HepG2 (cell line): ENCODE results near the gene NINJ2. TPM values are rescaled to one million over a fixed set of nuclear protein-coding genes. Genes with fewer than 3 reads are reported as not detected.

Experiments
- CHCHD3 ChIP-seq: sonication (generic); formaldehyde crosslinking; IDR thresholded peaks from 2 replicates; pipeline ENCODE4 v1.8.0; 2022; ENCODE audit warnings: mild to moderate bottlenecking, missing genetic modification reagents, moderate library complexity
- DR1 ChIP-seq: sonication (generic); formaldehyde crosslinking; IDR thresholded peaks from 2 replicates; pipeline ENCODE4 v1.8.0; 2021; ENCODE audit warnings: mild to moderate bottlenecking, missing genetic modification reagents, inconsistent platforms
- EHMT2 ChIP-seq: fragments of 200-600 bp; sonication (generic); IDR thresholded peaks from 2 replicates; pipeline ENCODE4 v1.7.0; 2017; ENCODE audit warnings: antibody characterized with exemption, low read depth, low read length, borderline replicate concordance
- ELF1 ChIP-seq: sonication (generic); formaldehyde crosslinking; IDR thresholded peaks from 2 replicates; pipeline ENCODE4 v1.4.0; 2020; ENCODE audit warnings: missing genetic modification reagents
- SIX4 ChIP-seq: sonication (generic); formaldehyde crosslinking; IDR thresholded peaks from 2 replicates; pipeline ENCODE4 v1.4.0; 2020; ENCODE audit warnings: missing genetic modification reagents
- TCF12 ChIP-seq, 2 experiments: fragments of 450-650 bp in 1 of 2; sonication (generic) in 1 of 2; formaldehyde crosslinking in 1 of 2; IDR thresholded peaks; 2 replicates each; pipeline versions ENCODE4 v1.6.1 to v1.8.0; 2017 to 2022; ENCODE audit warnings: antibody characterized with exemption in 1 of 2, mild to moderate bottlenecking in 1 of 2, missing genetic modification reagents in 1 of 2, moderate library complexity in 1 of 2
- ZBTB7B ChIP-seq: sonication (generic); formaldehyde crosslinking; IDR thresholded peaks from 2 replicates; pipeline ENCODE4 v1.4.0; 2020; ENCODE audit warnings: missing genetic modification reagents
- ZNF10 ChIP-seq: sonication (generic); formaldehyde crosslinking; IDR thresholded peaks from 2 replicates; pipeline ENCODE4 v1.4.0; 2020; ENCODE audit warnings: mild to moderate bottlenecking, low read depth, missing genetic modification reagents, borderline replicate concordance
- ZSCAN29 ChIP-seq: sonication (generic); formaldehyde crosslinking; conservative IDR thresholded peaks from 2 replicates; pipeline ENCODE4 v1.4.0; 2020; ENCODE audit warnings: mild to moderate bottlenecking, missing genetic modification reagents
- polyA plus RNA-seq, 8 experiments: library from polyadenylated mRNA; depleted of rRNA in 3 of 8; stranded (reverse) in 7 of 8; unstranded in 1 of 8; fragments of >200 nt; fragmentation: Illumina TruSeq in 4 of 8; extraction: Trizol in 4 of 8; gene quantifications; 2 replicates each; pipeline versions ENCODE4 v1.2.1 to v1.2.3, GENCODE V29; 2011 to 2016; ENCODE audit warnings: low read depth in 4 of 8, missing spikeins in 1 of 8, mixed read lengths in 1 of 8; ENCODE audit not compliant: insufficient read depth in 1 of 8
- total RNA-seq, 5 experiments: library from RNA; depleted of rRNA; stranded (reverse); fragments of >200 nt; fragmentation: Illumina TruSeq; extraction: Trizol; gene quantifications; 2 replicates each; pipeline ENCODE4 v1.2.3, GENCODE V29; 2016; ENCODE audit warnings: low read depth in 1 of 5
- TF ChIP-seq, protein P1 (sequence below): sonication (generic); formaldehyde crosslinking; IDR thresholded peaks from 2 replicates; pipeline ENCODE4 v1.4.0; 2020; ENCODE audit warnings: mild to moderate bottlenecking, missing genetic modification reagents, borderline replicate concordance
- TF ChIP-seq, protein P2 (sequence below): sonication (generic); formaldehyde crosslinking; IDR thresholded peaks from 2 replicates; pipeline ENCODE4 v1.5.1; 2020; ENCODE audit warnings: missing genetic modification reagents, mild to moderate bottlenecking, borderline replicate concordance
- TF ChIP-seq, protein P3 (sequence below): IDR thresholded peaks from 2 replicates; pipeline ENCODE4 v1.6.1; 2016; ENCODE audit warnings: low read depth, missing genetic modification reagents, missing compliant biosample characterization
- TF ChIP-seq, protein P4 (sequence below): sonication (generic); formaldehyde crosslinking; IDR thresholded peaks from 2 replicates; pipeline ENCODE4 v1.4.0; 2020; ENCODE audit warnings: missing genetic modification reagents, low read depth, mild to moderate bottlenecking, borderline replicate concordance

The NINJ2 gene
- total and polyA plus RNA-seq, 2 of the 13 experiments (the other 11 are each of a cell fraction or from before 2014, with no cell fraction given), result 0.62 to 3.8 TPM

- TF ChIP-seq, protein P1, sequence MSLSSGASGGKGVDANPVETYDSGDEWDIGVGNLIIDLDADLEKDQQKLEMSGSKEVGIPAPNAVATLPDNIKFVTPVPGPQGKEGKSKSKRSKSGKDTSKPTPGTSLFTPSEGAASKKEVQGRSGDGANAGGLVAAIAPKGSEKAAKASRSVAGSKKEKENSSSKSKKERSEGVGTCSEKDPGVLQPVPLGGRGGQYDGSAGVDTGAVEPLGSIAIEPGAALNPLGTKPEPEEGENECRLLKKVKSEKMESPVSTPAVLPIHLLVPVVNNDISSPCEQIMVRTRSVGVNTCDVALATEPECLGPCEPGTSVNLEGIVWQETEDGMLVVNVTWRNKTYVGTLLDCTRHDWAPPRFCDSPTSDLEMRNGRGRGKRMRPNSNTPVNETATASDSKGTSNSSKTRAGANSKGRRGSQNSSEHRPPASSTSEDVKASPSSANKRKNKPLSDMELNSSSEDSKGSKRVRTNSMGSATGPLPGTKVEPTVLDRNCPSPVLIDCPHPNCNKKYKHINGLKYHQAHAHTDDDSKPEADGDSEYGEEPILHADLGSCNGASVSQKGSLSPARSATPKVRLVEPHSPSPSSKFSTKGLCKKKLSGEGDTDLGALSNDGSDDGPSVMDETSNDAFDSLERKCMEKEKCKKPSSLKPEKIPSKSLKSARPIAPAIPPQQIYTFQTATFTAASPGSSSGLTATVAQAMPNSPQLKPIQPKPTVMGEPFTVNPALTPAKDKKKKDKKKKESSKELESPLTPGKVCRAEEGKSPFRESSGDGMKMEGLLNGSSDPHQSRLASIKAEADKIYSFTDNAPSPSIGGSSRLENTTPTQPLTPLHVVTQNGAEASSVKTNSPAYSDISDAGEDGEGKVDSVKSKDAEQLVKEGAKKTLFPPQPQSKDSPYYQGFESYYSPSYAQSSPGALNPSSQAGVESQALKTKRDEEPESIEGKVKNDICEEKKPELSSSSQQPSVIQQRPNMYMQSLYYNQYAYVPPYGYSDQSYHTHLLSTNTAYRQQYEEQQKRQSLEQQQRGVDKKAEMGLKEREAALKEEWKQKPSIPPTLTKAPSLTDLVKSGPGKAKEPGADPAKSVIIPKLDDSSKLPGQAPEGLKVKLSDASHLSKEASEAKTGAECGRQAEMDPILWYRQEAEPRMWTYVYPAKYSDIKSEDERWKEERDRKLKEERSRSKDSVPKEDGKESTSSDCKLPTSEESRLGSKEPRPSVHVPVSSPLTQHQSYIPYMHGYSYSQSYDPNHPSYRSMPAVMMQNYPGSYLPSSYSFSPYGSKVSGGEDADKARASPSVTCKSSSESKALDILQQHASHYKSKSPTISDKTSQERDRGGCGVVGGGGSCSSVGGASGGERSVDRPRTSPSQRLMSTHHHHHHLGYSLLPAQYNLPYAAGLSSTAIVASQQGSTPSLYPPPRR, result peak; percentile 96
- TF ChIP-seq DR1 (CRISPR knock-in tag) (no peak), ZNF10 (CRISPR knock-in tag) (no peak), SIX4 (CRISPR knock-in tag) (peak; percentile 34; the same call in 1 of the 2 replicates), CHCHD3 (CRISPR knock-in tag) (no peak), ELF1 (no peak), ZSCAN29 (CRISPR knock-in tag) (no peak), TCF12 (IDR thresholded peaks at IDR 0.05) (no peak), TCF12 (CRISPR knock-in tag; IDR thresholded peaks at IDR 0.05) (peak; percentile 92), EHMT2 (no peak), ZBTB7B (peak; percentile 46; the same call in 1 of the 2 replicates)
- TF ChIP-seq, protein P2, sequence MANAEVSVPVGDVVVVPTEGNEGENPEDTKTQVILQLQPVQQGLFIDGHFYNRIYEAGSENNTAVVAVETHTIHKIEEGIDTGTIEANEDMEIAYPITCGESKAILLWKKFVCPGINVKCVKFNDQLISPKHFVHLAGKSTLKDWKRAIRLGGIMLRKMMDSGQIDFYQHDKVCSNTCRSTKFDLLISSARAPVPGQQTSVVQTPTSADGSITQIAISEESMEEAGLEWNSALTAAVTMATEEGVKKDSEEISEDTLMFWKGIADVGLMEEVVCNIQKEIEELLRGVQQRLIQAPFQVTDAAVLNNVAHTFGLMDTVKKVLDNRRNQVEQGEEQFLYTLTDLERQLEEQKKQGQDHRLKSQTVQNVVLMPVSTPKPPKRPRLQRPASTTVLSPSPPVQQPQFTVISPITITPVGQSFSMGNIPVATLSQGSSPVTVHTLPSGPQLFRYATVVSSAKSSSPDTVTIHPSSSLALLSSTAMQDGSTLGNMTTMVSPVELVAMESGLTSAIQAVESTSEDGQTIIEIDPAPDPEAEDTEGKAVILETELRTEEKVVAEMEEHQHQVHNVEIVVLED (CRISPR knock-in tag), result no peak
- TF ChIP-seq, protein P3, sequence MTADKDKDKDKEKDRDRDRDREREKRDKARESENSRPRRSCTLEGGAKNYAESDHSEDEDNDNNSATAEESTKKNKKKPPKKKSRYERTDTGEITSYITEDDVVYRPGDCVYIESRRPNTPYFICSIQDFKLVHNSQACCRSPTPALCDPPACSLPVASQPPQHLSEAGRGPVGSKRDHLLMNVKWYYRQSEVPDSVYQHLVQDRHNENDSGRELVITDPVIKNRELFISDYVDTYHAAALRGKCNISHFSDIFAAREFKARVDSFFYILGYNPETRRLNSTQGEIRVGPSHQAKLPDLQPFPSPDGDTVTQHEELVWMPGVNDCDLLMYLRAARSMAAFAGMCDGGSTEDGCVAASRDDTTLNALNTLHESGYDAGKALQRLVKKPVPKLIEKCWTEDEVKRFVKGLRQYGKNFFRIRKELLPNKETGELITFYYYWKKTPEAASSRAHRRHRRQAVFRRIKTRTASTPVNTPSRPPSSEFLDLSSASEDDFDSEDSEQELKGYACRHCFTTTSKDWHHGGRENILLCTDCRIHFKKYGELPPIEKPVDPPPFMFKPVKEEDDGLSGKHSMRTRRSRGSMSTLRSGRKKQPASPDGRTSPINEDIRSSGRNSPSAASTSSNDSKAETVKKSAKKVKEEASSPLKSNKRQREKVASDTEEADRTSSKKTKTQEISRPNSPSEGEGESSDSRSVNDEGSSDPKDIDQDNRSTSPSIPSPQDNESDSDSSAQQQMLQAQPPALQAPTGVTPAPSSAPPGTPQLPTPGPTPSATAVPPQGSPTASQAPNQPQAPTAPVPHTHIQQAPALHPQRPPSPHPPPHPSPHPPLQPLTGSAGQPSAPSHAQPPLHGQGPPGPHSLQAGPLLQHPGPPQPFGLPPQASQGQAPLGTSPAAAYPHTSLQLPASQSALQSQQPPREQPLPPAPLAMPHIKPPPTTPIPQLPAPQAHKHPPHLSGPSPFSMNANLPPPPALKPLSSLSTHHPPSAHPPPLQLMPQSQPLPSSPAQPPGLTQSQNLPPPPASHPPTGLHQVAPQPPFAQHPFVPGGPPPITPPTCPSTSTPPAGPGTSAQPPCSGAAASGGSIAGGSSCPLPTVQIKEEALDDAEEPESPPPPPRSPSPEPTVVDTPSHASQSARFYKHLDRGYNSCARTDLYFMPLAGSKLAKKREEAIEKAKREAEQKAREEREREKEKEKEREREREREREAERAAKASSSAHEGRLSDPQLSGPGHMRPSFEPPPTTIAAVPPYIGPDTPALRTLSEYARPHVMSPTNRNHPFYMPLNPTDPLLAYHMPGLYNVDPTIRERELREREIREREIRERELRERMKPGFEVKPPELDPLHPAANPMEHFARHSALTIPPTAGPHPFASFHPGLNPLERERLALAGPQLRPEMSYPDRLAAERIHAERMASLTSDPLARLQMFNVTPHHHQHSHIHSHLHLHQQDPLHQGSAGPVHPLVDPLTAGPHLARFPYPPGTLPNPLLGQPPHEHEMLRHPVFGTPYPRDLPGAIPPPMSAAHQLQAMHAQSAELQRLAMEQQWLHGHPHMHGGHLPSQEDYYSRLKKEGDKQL (CRISPR knock-in tag), result peak; percentile 89
- TF ChIP-seq, protein P4, sequence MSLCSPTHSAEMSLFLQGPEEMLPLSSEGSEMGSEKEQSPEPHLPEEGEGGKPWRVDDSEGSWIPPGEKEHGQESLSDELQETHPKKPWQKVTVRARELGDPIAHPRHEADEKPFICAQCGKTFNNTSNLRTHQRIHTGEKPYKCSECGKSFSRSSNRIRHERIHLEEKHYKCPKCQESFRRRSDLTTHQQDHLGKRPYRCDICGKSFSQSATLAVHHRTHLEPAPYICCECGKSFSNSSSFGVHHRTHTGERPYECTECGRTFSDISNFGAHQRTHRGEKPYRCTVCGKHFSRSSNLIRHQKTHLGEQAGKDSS (CRISPR knock-in tag), result peak; percentile 82; the same call in 1 of the 2 replicates
Measured at GRCh38 chr12:585062-586061, 77.9 kb downstream of the NINJ2 start (continued).
